ENCODE results near the gene CDKAL1. TPM values are rescaled to one million over a fixed set of nuclear protein-coding genes. Genes with fewer than 3 reads are reported as not detected.

The CDKAL1 gene
- total RNA-seq, 2 donors from 2014 or later: 23.5 to 26.4 TPM

- Histone ChIP-seq H3K36me3 (ENCODE audit: control insufficient read depth, insufficient read depth, low read length) (no peaks in the 10 kb centered on the region), H3K27ac (ENCODE audit: low read depth, low read length) (no peak overlapping the region), H3K4me3 (ENCODE audit: low read length) (no peak overlapping the region), H3K27me3 (ENCODE audit: control insufficient read depth, insufficient read depth, low read length, poor library complexity, severe bottlenecking) (no peaks in the 10 kb centered on the region), H3K9me3 (ENCODE audit: control insufficient read depth, low read length) (no peaks in the 10 kb centered on the region), H3K9ac (ENCODE audit: extremely low read depth, low read length, poor library complexity, severe bottlenecking) (no peak overlapping the region), H3K4me1 (ENCODE audit: control insufficient read depth, insufficient read depth, low read length) (peaks cover 11% of the 10 kb centered on the region)
- Mint-ChIP-seq H3K9me3 (no peaks in the 10 kb centered on the region), H3K36me3 (ENCODE audit: low read depth) (peaks cover 3% of the 10 kb centered on the region), H3K27ac (no peak overlapping the region), H3K4me3 (no peak overlapping the region), H3K4me1 (peaks cover 19% of the 10 kb centered on the region), H3K27me3 (ENCODE audit: insufficient read depth) (no peaks in the 10 kb centered on the region)
- DNase-seq: no peak
- TF ChIP-seq CTCF (conservative IDR thresholded peaks at IDR 0.05): no peak
- WGBS, 2 experiments (ENCODE audit: insufficient coverage in 1 of 2, insufficient read length in 1 of 2): 92 to 100% methylated on average over 1 of the region's 2 CpGs
Measured at GRCh38 chr6:20657274-20657800, 123.1 kb downstream of the CDKAL1 start.

DNA sequence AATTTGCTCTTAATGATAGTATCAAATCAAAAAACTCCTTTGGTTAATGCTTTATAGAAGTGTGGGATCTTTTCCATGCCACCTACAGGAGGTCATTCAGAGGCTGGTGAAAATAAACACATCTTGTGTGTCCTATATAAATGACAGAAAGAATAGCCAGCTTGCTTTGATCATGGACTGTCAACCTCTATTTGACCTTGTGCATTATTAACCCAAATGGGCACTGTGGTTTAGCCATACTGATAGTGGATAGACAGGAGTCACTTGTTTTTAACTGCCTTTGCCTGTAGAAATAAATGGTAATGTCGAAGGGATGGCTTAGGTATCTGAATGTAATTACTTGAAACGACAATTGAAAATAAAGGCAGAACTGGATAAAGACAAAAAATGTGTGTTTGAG is 123.8 kb downstream of the CDKAL1 start:
- H3K27ac Mint-ChIP-seq: no peak overlapping the region
- Histone ChIP-seq H3K9me3 (ENCODE audit: control insufficient read depth, low read length) (no peaks in the 10 kb centered on the region), H3K36me3 (ENCODE audit: control insufficient read depth, insufficient read depth, low read length) (no peaks in the 10 kb centered on the region), H3K4me3 (ENCODE audit: low read length) (no peak overlapping the region), H3K4me1 (ENCODE audit: control insufficient read depth, insufficient read depth, low read length) (peaks cover 12% of the 10 kb centered on the region), H3K27ac (ENCODE audit: low read depth, low read length) (no peak overlapping the region), H3K9ac (ENCODE audit: extremely low read depth, low read length, poor library complexity, severe bottlenecking) (no peak overlapping the region), H3K27me3 (ENCODE audit: control insufficient read depth, insufficient read depth, low read length, poor library complexity, severe bottlenecking) (no peaks in the 10 kb centered on the region)
- no peak for TF ChIP-seq CTCF (conservative IDR thresholded peaks at IDR 0.05)
- H3K27me3 Mint-ChIP-seq (ENCODE audit: insufficient read depth): no peaks in the 10 kb centered on the region
- no peak overlapping the region for H3K4me3 Mint-ChIP-seq
- no peaks in the 10 kb centered on the region for H3K9me3 Mint-ChIP-seq
- WGBS, 2 experiments (ENCODE audit: insufficient coverage in 1 of 2, insufficient read length in 1 of 2): 95 to 100% methylated on average over 1 to 2 of the region's 2 CpGs
- H3K36me3 Mint-ChIP-seq (ENCODE audit: low read depth): peaks cover 3% of the 10 kb centered on the region
- H3K4me1 Mint-ChIP-seq: peaks cover 26% of the 10 kb centered on the region
- DNase-seq: no peak

GRCh38 chr6:20658516-20658915 is 124.3 kb downstream of the CDKAL1 start:
- no peak overlapping the region for H3K27ac Mint-ChIP-seq

More at GRCh38 chr6:20658516-20658915, 124.3 kb downstream of the CDKAL1 start:
- DNase-seq: no peak
- Histone ChIP-seq H3K27ac (ENCODE audit: low read depth, low read length) (no peak overlapping the region), H3K4me1 (ENCODE audit: control insufficient read depth, insufficient read depth, low read length) (peaks cover 12% of the 10 kb centered on the region), H3K4me3 (ENCODE audit: low read length) (no peak overlapping the region), H3K36me3 (ENCODE audit: control insufficient read depth, insufficient read depth, low read length) (no peaks in the 10 kb centered on the region), H3K9ac (ENCODE audit: extremely low read depth, low read length, poor library complexity, severe bottlenecking) (no peak overlapping the region), H3K27me3 (ENCODE audit: control insufficient read depth, insufficient read depth, low read length, poor library complexity, severe bottlenecking) (no peaks in the 10 kb centered on the region), H3K9me3 (ENCODE audit: control insufficient read depth, low read length) (no peaks in the 10 kb centered on the region)
- Mint-ChIP-seq H3K27me3 (ENCODE audit: insufficient read depth) (no peaks in the 10 kb centered on the region), H3K4me3 (no peak overlapping the region), H3K9me3 (no peaks in the 10 kb centered on the region), H3K36me3 (ENCODE audit: low read depth) (peaks cover 3% of the 10 kb centered on the region), H3K4me1 (peaks cover 29% of the 10 kb centered on the region)
- no peak for TF ChIP-seq CTCF (conservative IDR thresholded peaks at IDR 0.05)
- WGBS, 2 experiments (ENCODE audit: insufficient coverage in 1 of 2, insufficient read length in 1 of 2): 95 to 100% methylated on average over 5 of the region's 5 CpGs

Measured in endodermal cell (in vitro differentiated cells).